ENCODE data around the gene ZNF462. TPM values are rescaled to one million over a fixed set of nuclear protein-coding genes. Genes with fewer than 3 reads are reported as not detected.

The ZNF462 gene
- total RNA-seq, 4 donors from 2014 or later = 18.6 to 37.1 (median 27.3) TPM

GRCh38 chr9:106927916-106928315, 65.0 kb downstream of the ZNF462 start:
- H3K27ac ChIP-seq = no peak overlapping the region
- H3K4me3 ChIP-seq = no peak overlapping the region
- peaks cover 0 to 90% (median 2%) of the 10 kb centered on the region in 3 donors for H3K36me3 ChIP-seq
- H3K4me1 ChIP-seq = peaks cover 0 to 19% (median 3%) of the 10 kb centered on the region in 4 donors
- H3K9me3 ChIP-seq = no peaks in the 10 kb centered on the region
- no peak for DNase-seq (ENCODE audit: low spot score in 2 of 2)
- TF ChIP-seq POLR2A (IDR thresholded peaks at IDR 0.05) (no peak), EP300 (IDR thresholded peaks at IDR 0.05) (no peak), CTCF (IDR thresholded peaks at IDR 0.05) (no peak)
- WGBS, 2 donors = 92 to 98% methylated on average over 5 of the region's 5 CpGs
- no peaks in the 10 kb centered on the region for H3K27me3 ChIP-seq

- WGBS, 2 donors = 98% methylated on average over 18 of the region's 18 CpGs
- no peak for DNase-seq (ENCODE audit: low spot score in 2 of 2)
- no peak overlapping the region for H3K27ac ChIP-seq
- TF ChIP-seq POLR2A (IDR thresholded peaks at IDR 0.05) = no peak
- H3K27me3 ChIP-seq = no peaks in the 10 kb centered on the region
- no peak overlapping the region for H3K4me3 ChIP-seq
- H3K9me3 ChIP-seq = no peaks in the 10 kb centered on the region
- H3K36me3 ChIP-seq = peaks cover 0 to 93% (median 2%) of the 10 kb centered on the region in 3 donors
- peaks cover 0 to 14% (median 3%) of the 10 kb centered on the region in 4 donors for H3K4me1 ChIP-seq
Measured at GRCh38 chr9:106928350-106928749, 65.4 kb downstream of the ZNF462 start.

GRCh38 chr9:106929471-106930177, 66.7 kb downstream of the ZNF462 start:
- Histone ChIP-seq H3K4me3 (no peak overlapping the region), H3K27me3 (no peaks in the 10 kb centered on the region), H3K27ac (peak overlapping the region in 1 of 4 donors; percentile 15), H3K36me3 (peaks cover 0 to 93% (median 2%) of the 10 kb centered on the region in 3 donors), H3K9me3 (no peaks in the 10 kb centered on the region), H3K4me1 (peaks cover 0 to 13% (median 3%) of the 10 kb centered on the region in 4 donors)
- TF ChIP-seq CTCF (IDR thresholded peaks at IDR 0.05) = no peak
- TF ChIP-seq POLR2A (IDR thresholded peaks at IDR 0.05) = no peak
- DNase-seq (ENCODE audit: low spot score in 2 of 2) = no peak
- WGBS, 2 donors = 36 to 42% methylated on average over 11 of the region's 11 CpGs

GRCh38 chr9:106930477-106930876, 67.5 kb downstream of the ZNF462 start:
- Histone ChIP-seq H3K36me3 (peaks cover 0 to 93% (median 2%) of the 10 kb centered on the region in 3 donors), H3K4me1 (peaks cover 0 to 13% (median 3%) of the 10 kb centered on the region in 4 donors), H3K27me3 (no peaks in the 10 kb centered on the region), H3K9me3 (no peaks in the 10 kb centered on the region), H3K27ac (no peak overlapping the region), H3K4me3 (no peak overlapping the region)
- TF ChIP-seq CTCF (IDR thresholded peaks at IDR 0.05) = no peak
- no peak for DNase-seq (ENCODE audit: low spot score in 2 of 2)
- WGBS, 2 donors = 92 to 95% methylated on average over 8 of the region's 8 CpGs

GRCh38 chr9:106931466-106931865, 68.5 kb downstream of the ZNF462 start:
- WGBS, 2 donors = 94 to 99% methylated on average over 4 of the region's 4 CpGs
- Histone ChIP-seq H3K27me3 (no peaks in the 10 kb centered on the region), H3K4me3 (no peak overlapping the region), H3K9me3 (no peaks in the 10 kb centered on the region), H3K27ac (no peak overlapping the region), H3K36me3 (peaks cover 0 to 93% (median 2%) of the 10 kb centered on the region in 3 donors), H3K4me1 (peaks cover 0 to 13% (median 3%) of the 10 kb centered on the region in 4 donors)
- TF ChIP-seq CTCF (IDR thresholded peaks at IDR 0.05) = no peak
- no peak for DNase-seq (ENCODE audit: low spot score in 2 of 2)

Measured in tibial nerve (tissue), 4 donors.